Smooth muscle cell (in vitro differentiated cells): ENCODE measurements around the gene DARS1. TPM values are rescaled to one million over a fixed set of nuclear protein-coding genes. Genes with fewer than 3 reads are reported as not detected.

Experiments
- DNase-seq: peaks from one replicate; lab custom pipeline; 2025; ENCODE audit not compliant: unreplicated experiment; lab: John Stamatoyannopoulos, UW
- H2AFZ ChIP-seq: fragments of 200-600 bp; sonication (generic); 2 replicates; pipeline ENCODE4 v1.6.0; 2016; ENCODE audit warnings: antibody characterized with exemption, low read depth, mild to moderate bottlenecking
- H3F3A ChIP-seq: fragments of 200-600 bp; sonication (generic); 2 replicates; pipeline ENCODE4 v1.6.0; 2017; ENCODE audit warnings: antibody characterized with exemption, low read depth
- H3K27ac ChIP-seq: fragments of 200-600 bp; sonication (generic); 2 replicates; pipeline ENCODE4 v1.5.1; 2016; ENCODE audit warnings: low read depth, mild to moderate bottlenecking
- H3K27me3 ChIP-seq: fragments of 200-600 bp; sonication (generic); 2 replicates; pipeline ENCODE4 v1.6.1; 2016; ENCODE audit warnings: low read depth, mild to moderate bottlenecking
- H3K36me3 ChIP-seq: fragments of 200-600 bp; sonication (generic); 2 replicates; pipeline ENCODE4 v1.5.1; 2016; ENCODE audit warnings: low read depth
- H3K4me1 ChIP-seq: fragments of 200-600 bp; sonication (generic); 2 replicates; pipeline ENCODE4 v1.5.1; 2016; ENCODE audit warnings: low read depth
- H3K4me2 ChIP-seq: fragments of 200-600 bp; sonication (generic); 2 replicates; pipeline ENCODE4 v1.6.0; 2016; ENCODE audit warnings: mild to moderate bottlenecking
- H3K4me3 ChIP-seq: fragments of 200-600 bp; sonication (generic); 2 replicates; pipeline ENCODE4 v1.5.1; 2016; ENCODE audit warnings: mild to moderate bottlenecking
- H3K79me2 ChIP-seq: fragments of 200-600 bp; sonication (generic); 2 replicates; pipeline ENCODE4 v1.6.0; 2016; ENCODE audit warnings: low read depth, mild to moderate bottlenecking
- H3K9ac ChIP-seq: fragments of 200-600 bp; sonication (generic); 2 replicates; pipeline ENCODE4 v1.6.0; 2016; ENCODE audit warnings: low read depth
- H3K9me3 ChIP-seq: fragments of 200-600 bp; sonication (generic); replicated peaks from 2 replicates; pipeline ENCODE4 v1.5.1; 2016; ENCODE audit warnings: low read depth
- H4K20me1 ChIP-seq: fragments of 200-600 bp; sonication (generic); 2 replicates; pipeline ENCODE4 v1.6.0; 2016; ENCODE audit warnings: low read depth
- WGBS: methylation state at CpG from one replicate; pipeline ENCODE4 v1.1.7; 2016; ENCODE audit warnings: low lambda C conversion rate; 5-methylcytosine and 5-hydroxymethylcytosine counted together
- polyA plus RNA-seq: library from polyadenylated mRNA; unstranded; fragments of >200 nt; fragmentation: Nextera tagmentation; extraction: Ambion mirVana; gene quantifications from 2 replicates; pipeline ENCODE4 v1.2.1, GENCODE V29; 2016
- total RNA-seq: library from RNA; depleted of rRNA; stranded (reverse); fragments of >200 nt; gene quantifications from 2 replicates; pipeline ENCODE4 v1.2.3, GENCODE V29; 2014
- TF ChIP-seq, protein P1 (sequence below): fragments of 200-600 bp; sonication (generic); IDR thresholded peaks from 2 replicates; pipeline ENCODE4 v1.5.1; 2017; ENCODE audit warnings: borderline replicate concordance, mild to moderate bottlenecking, antibody characterized with exemption; ENCODE audit not compliant: insufficient read depth, poor library complexity, severe bottlenecking

DARS1 gene
- total and polyA plus RNA-seq, 2 experiments from 2014 or later: 110 to 121 TPM

DNA sequence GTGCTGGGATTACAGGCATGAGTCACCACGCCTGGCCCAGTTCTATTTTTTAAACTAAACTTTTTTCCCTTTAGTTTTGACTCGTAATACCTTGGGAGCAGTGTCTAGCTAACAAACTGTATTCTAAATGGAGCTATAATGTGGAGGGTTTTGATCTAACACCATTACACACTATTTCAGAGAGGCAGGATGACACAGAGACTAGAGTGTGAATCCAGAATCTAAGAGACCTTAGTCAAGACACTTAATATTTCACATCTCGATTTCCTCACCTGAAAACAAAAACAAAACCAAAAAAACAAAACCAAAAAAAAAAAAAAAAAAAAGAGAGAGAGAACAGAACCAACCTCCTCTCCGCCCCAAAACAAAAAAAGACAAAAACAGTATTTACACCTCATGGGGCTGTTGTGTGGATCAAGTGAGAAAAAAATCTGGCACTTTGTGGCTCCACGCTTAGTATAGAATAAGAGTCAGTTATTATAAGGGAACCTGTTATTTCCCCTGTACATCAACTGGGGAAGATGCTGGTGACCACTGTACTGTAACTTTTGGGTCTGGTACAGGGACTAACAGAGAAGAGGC lies 31.3 kb downstream of the DARS1 start:
- Histone ChIP-seq H3F3A (no peaks in the 10 kb centered on the region), H3K27me3 (no peaks in the 10 kb centered on the region), H4K20me1 (peaks cover 96% of the 10 kb centered on the region), H3K9ac (no peak overlapping the region), H3K79me2 (peaks cover 80% of the 10 kb centered on the region), H3K4me2 (no peak overlapping the region), H3K36me3 (peaks cover 4% of the 10 kb centered on the region), H3K4me1 (peaks cover 4% of the 10 kb centered on the region), H2AFZ (no peak overlapping the region), H3K4me3 (no peak overlapping the region), H3K9me3 (no peaks in the 10 kb centered on the region), H3K27ac (no peak overlapping the region)
- 96% methylated on average over 5 of the region's 5 CpGs for WGBS
- DNase-seq: no peak
- TF ChIP-seq, protein P1, sequence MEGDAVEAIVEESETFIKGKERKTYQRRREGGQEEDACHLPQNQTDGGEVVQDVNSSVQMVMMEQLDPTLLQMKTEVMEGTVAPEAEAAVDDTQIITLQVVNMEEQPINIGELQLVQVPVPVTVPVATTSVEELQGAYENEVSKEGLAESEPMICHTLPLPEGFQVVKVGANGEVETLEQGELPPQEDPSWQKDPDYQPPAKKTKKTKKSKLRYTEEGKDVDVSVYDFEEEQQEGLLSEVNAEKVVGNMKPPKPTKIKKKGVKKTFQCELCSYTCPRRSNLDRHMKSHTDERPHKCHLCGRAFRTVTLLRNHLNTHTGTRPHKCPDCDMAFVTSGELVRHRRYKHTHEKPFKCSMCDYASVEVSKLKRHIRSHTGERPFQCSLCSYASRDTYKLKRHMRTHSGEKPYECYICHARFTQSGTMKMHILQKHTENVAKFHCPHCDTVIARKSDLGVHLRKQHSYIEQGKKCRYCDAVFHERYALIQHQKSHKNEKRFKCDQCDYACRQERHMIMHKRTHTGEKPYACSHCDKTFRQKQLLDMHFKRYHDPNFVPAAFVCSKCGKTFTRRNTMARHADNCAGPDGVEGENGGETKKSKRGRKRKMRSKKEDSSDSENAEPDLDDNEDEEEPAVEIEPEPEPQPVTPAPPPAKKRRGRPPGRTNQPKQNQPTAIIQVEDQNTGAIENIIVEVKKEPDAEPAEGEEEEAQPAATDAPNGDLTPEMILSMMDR: no peak

DNA sequence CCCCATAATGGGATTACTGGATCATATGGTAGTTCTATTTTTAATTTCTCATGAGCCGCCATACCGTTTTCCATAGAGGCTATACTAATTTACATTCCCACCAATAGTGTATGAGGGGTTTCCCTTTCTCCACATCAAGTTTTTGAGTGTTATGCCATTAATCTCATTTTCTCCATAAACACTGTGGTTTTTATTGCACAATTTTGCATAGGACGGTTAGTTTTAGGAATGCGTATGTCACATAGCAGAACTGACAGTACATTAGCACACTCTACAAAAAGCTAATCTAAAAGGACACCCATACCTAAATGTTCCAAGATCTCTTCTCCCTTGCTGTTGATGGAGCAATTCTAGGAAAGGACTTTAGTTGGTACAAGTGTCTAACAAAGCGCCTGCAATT lies 32.5 kb downstream of the DARS1 start:
- no peak overlapping the region for H3K4me2 ChIP-seq
- peaks cover 96% of the 10 kb centered on the region for H4K20me1 ChIP-seq
- peaks cover 4% of the 10 kb centered on the region for H3K36me3 ChIP-seq
- peaks cover 77% of the 10 kb centered on the region for H3K79me2 ChIP-seq
- H3K27ac ChIP-seq: no peak overlapping the region
- H3K4me1 ChIP-seq: peaks cover 6% of the 10 kb centered on the region
- no peaks in the 10 kb centered on the region for H3F3A ChIP-seq
- TF ChIP-seq, protein P1: no peak
- no peak overlapping the region for H3K9ac ChIP-seq
- no peak for DNase-seq
- H3K9me3 ChIP-seq: no peaks in the 10 kb centered on the region
- 90% methylated on average over 5 of the region's 5 CpGs for WGBS
- H2AFZ ChIP-seq: no peak overlapping the region
- no peak overlapping the region for H3K4me3 ChIP-seq
- no peaks in the 10 kb centered on the region for H3K27me3 ChIP-seq

DNA sequence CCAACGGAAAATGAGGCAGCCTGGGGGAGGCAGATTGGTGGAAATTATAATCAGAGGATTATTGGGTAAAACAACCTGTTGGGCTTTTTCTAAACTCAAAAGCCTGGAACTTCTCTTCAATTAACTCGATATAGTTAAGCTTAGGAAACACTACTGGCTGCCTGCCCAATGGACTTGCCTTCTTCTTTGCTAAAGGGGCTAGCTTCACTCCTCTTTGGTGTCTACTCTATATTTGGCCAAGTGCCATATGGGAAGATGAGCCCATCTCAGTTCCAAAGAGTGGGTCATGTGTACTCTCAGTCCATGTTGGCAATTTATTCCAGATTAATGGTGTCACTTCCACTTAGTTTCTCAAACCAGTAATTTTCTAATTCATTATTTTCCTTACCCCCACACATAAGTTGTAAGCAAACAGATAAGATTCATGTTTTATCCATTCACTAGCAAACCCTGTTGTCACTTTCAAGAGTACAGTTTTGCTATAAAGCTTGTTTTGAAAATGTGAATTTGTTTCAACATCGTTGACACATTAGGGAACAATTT lies 34.3 kb downstream of the DARS1 start:
- Histone ChIP-seq H3K79me2 (peaks cover 82% of the 10 kb centered on the region), H3F3A (no peaks in the 10 kb centered on the region)

More for the DNA sequence above, 34.3 kb downstream of the DARS1 start:
- Histone ChIP-seq H3K9me3 (no peaks in the 10 kb centered on the region), H3K4me3 (no peak overlapping the region), H3K27me3 (no peaks in the 10 kb centered on the region), H3K4me2 (no peak overlapping the region), H3K27ac (no peak overlapping the region), H3K9ac (no peak overlapping the region), H3K4me1 (peaks cover 6% of the 10 kb centered on the region), H2AFZ (no peak overlapping the region), H3K36me3 (peaks cover 4% of the 10 kb centered on the region), H4K20me1 (peaks cover 96% of the 10 kb centered on the region)
- TF ChIP-seq, protein P1: no peak
- DNase-seq: no peak
- 95% methylated on average over 3 of the region's 3 CpGs for WGBS
